ENCODE measurements around the gene WBP2. TPM values are rescaled to one million over a fixed set of nuclear protein-coding genes. Genes with fewer than 3 reads are reported as not detected.

WBP2 gene
- total and polyA plus RNA-seq, 9 of the 15 experiments (the other 6 are each of a cell fraction or from before 2014, with no cell fraction given), result 2.2 to 74.3 (median 20.0) TPM

DNA sequence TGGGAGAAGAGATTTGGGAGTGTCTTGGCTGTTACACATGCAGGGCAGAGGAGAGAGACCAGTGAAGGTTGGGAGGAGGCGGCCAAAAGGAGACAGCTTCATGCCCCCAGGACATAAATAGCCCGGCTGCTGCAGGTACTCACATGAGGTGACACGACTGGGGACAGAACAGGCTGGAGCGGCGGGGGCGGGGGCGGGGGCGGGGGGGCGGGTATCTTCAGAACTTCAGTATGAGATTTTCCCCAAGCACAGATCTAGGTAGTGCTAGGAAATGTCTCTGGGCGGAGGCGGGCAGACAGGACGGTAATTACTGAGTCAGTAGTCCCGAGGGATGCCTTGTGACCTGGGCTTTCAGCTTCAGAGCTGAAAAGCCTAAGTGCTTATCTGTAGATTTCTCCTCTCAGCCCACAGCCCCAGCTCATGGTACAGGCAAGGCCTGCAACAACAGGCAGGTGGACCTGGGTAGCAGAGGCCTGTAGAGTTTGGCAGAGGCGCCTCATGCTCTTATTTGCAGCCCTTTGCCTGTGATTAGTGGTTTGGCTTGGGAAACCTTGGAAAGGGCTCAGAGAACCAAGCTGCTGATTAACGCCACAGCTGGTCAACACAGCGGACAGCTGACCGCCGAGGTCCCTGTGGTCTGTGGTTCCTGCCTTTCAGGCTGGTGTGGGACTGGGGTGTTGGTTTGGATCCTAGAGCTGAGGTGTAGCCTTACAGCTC is 46.1 kb downstream of the WBP2 start (continued):
- TF ChIP-seq UBTF (IDR thresholded peaks at IDR 0.05; ENCODE audit: borderline replicate concordance in 1 of 2, low read depth in 2 of 2, low read length in 2 of 2) (0 out of 4 replicates have a peak, but pooled peaks of 1 of the 2 experiments have one; percentile 21), EZH2 (IDR thresholded peaks at IDR 0.05; ENCODE audit: borderline replicate concordance, low read depth, low read length) (no peak), TCF7L2 (IDR thresholded peaks at IDR 0.05; ENCODE audit: low read depth, low read length) (no peak), AFF1 (IDR thresholded peaks at IDR 0.05; ENCODE audit: low read depth in 1 of 2, partially characterized antibody in 2 of 2) (no peak), MAFG (tag; conservative IDR thresholded peaks at IDR 0.05) (no peak), SNIP1 (IDR thresholded peaks at IDR 0.05; ENCODE audit: low read depth) (no peak), GATA2 (CRISPR knock-in tag; IDR thresholded peaks at IDR 0.05) (peak; percentile 43; the same call in 1 of the 2 replicates), MTF1 (CRISPR knock-in tag; IDR thresholded peaks at IDR 0.05; ENCODE audit: borderline replicate concordance) (no peak), MAFF (IDR thresholded peaks at IDR 0.05; ENCODE audit: low read length) (no peak), ERF (CRISPR knock-in tag; IDR thresholded peaks at IDR 0.05) (0 out of 2 replicates have a peak, but pooled peaks have one; percentile 21), ZNF140 (CRISPR knock-in tag; IDR thresholded peaks at IDR 0.05) (no peak), MEF2D (tag; conservative IDR thresholded peaks at IDR 0.05; ENCODE audit: low read depth) (0 out of 2 replicates have a peak, but pooled peaks have one; percentile 35), MECOM (CRISPR knock-in tag; IDR thresholded peaks at IDR 0.05) (no peak), MEIS2 (IDR thresholded peaks at IDR 0.05; ENCODE audit: partially characterized antibody) (no peak), ZBTB7A (IDR thresholded peaks at IDR 0.05; ENCODE audit: borderline replicate concordance, control insufficient read depth, low read depth, low read length) (no peak), ZC3H4 (CRISPR knock-in tag; IDR thresholded peaks at IDR 0.05; ENCODE audit: borderline replicate concordance) (no peak), EP300 (IDR thresholded peaks at IDR 0.05; ENCODE audit: low read length) (no peak)
- TF ChIP-seq, protein P1, sequence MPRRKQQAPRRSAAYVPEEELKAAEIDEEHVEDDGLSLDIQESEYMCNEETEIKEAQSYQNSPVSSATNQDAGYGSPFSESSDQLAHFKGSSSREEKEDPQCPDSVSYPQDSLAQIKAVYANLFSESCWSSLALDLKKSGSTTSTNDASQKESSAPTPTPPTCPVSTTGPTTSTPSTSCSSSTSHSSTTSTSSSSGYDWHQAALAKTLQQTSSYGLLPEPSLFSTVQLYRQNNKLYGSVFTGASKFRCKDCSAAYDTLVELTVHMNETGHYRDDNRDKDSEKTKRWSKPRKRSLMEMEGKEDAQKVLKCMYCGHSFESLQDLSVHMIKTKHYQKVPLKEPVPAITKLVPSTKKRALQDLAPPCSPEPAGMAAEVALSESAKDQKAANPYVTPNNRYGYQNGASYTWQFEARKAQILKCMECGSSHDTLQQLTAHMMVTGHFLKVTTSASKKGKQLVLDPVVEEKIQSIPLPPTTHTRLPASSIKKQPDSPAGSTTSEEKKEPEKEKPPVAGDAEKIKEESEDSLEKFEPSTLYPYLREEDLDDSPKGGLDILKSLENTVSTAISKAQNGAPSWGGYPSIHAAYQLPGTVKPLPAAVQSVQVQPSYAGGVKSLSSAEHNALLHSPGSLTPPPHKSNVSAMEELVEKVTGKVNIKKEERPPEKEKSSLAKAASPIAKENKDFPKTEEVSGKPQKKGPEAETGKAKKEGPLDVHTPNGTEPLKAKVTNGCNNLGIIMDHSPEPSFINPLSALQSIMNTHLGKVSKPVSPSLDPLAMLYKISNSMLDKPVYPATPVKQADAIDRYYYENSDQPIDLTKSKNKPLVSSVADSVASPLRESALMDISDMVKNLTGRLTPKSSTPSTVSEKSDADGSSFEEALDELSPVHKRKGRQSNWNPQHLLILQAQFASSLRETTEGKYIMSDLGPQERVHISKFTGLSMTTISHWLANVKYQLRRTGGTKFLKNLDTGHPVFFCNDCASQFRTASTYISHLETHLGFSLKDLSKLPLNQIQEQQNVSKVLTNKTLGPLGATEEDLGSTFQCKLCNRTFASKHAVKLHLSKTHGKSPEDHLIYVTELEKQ (CRISPR knock-in tag; IDR thresholded peaks at IDR 0.05), result no peak

Data from K562 (cell line).